Mammary epithelial cell (primary cell): ENCODE measurements around the gene MARK2.
"Not testable (repeated sequence)": the region's sequence is repeated elsewhere in the genome, so short reads cannot be mapped to it uniquely, and the experiment has no call there.

Source experiments
- CTCF ChIP-seq, 2 donors: IDR thresholded peaks in 1 of 2; conservative IDR thresholded peaks in 1 of 2; 2 replicates each; pipeline ENCODE4 v1.5.1; 2011 to 2012; ENCODE audit warnings: inconsistent platforms in 2 of 2, low read length in 2 of 2, mild to moderate bottlenecking in 2 of 2, control low read depth in 1 of 2, low read depth in 1 of 2; ENCODE audit not compliant: insufficient read depth in 1 of 2; ENCODE audit errors: extremely low read depth in 1 of 2
- EZH2 ChIP-seq: IDR thresholded peaks from 2 replicates; pipeline ENCODE4 v1.6.1; 2012; ENCODE audit warnings: low read length, inconsistent platforms, borderline replicate concordance

GRCh38 chr11:63810383-63810782, 28.5 kb upstream of the MARK2 start:
- TF ChIP-seq CTCF (conservative IDR thresholded peaks at IDR 0.05 in 1 of 2, IDR thresholded peaks at IDR 0.05 in 1 of 2; ENCODE audit: extremely low read depth in 1 of 2, insufficient read depth in 1 of 2, low read depth in 1 of 2, low read length in 2 of 2); EZH2: not testable (repeated sequence)
